LNCAP (cell line): ENCODE measurements around the gene ASIC4.

Experiments used
- TF ChIP-seq, protein P1 (sequence below): fragments of 450-650 bp; IDR thresholded peaks from 2 replicates; pipeline ENCODE4 v1.5.1; 2017; ENCODE audit warnings: mild to moderate bottlenecking

The ASIC4 gene, protein sequence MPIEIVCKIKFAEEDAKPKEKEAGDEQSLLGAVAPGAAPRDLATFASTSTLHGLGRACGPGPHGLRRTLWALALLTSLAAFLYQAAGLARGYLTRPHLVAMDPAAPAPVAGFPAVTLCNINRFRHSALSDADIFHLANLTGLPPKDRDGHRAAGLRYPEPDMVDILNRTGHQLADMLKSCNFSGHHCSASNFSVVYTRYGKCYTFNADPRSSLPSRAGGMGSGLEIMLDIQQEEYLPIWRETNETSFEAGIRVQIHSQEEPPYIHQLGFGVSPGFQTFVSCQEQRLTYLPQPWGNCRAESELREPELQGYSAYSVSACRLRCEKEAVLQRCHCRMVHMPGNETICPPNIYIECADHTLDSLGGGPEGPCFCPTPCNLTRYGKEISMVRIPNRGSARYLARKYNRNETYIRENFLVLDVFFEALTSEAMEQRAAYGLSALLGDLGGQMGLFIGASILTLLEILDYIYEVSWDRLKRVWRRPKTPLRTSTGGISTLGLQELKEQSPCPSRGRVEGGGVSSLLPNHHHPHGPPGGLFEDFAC

DNA sequence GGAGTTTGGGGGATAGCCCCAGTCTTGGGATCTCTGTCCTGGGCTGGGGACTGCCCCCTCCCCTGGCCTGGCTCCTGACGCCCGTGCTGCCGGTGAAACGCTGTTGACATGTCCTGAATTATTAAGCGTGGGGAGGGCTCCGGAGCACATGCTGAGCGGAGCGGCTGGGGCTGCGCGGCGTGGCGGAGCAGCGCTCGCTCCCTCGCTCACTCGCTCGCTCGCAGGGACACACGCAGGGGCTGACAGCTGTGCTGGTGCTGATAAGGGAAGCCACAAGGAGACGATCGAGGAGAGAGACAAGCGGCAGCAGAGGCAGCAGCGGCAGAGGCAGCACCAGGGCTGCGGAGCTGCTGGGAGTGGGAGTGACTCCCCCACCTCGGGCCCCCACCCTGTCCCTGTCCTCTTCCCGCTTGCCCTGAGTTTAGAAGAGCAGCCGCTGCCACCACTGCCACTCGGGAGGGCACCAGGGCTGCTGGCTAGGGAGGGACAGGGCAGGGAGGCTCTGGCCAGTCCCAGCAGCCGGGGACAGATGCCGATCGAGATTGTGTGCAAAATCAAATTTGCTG, at the start of gene ASIC4:
ASIC4 (plus strand) TSS at position 287 of the 566 bp plus-strand sequence; CDS start at position 530, 243 bp downstream.
- TF ChIP-seq, protein P1, sequence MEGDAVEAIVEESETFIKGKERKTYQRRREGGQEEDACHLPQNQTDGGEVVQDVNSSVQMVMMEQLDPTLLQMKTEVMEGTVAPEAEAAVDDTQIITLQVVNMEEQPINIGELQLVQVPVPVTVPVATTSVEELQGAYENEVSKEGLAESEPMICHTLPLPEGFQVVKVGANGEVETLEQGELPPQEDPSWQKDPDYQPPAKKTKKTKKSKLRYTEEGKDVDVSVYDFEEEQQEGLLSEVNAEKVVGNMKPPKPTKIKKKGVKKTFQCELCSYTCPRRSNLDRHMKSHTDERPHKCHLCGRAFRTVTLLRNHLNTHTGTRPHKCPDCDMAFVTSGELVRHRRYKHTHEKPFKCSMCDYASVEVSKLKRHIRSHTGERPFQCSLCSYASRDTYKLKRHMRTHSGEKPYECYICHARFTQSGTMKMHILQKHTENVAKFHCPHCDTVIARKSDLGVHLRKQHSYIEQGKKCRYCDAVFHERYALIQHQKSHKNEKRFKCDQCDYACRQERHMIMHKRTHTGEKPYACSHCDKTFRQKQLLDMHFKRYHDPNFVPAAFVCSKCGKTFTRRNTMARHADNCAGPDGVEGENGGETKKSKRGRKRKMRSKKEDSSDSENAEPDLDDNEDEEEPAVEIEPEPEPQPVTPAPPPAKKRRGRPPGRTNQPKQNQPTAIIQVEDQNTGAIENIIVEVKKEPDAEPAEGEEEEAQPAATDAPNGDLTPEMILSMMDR, result no peak

DNA sequence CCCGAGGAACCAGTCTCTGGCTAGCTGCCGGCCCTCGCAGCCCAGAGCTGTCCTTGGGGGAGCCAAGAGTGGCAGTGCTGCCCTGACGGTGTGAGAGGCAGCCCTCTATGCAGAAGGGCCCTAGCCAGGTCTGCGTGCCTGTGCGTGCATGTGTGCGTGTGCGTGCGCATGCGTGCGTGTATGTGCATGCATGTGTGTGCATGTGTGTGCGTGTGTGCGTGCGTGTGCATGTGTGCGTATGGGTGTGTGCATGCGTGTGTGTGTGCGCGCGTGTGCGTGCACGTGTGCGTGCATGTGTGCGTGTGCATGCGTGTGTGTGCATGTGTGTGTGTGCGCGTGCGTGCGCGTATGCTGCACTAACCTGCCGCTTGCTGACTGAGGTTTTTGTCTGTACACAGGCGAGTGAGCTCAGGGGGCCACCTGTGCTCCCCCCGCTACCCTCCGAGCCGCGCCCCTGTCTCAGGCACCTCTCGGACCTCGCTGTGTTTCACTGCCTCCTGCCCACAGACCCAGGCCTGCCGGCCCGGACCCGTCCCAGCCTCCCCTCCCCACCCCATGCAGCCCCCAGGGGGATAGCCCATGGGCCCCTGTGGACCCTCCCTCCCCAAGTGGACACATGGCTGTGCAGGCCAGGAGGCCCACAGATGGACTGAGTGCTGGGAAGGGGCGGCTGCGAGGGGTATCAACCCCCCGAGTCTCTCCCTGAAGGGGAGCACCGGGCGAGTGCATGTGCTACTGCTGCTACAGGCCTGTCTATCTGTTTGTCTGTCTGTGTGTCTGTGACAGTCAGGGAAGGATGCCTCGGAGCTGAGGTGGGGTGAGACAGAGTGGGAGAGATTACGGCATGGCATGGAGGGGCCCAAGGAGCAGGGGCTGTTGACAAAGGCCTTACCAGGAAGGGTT, 48.4 kb upstream of the ASIC4 start:
- TF ChIP-seq, protein P1, result no peak

DNA sequence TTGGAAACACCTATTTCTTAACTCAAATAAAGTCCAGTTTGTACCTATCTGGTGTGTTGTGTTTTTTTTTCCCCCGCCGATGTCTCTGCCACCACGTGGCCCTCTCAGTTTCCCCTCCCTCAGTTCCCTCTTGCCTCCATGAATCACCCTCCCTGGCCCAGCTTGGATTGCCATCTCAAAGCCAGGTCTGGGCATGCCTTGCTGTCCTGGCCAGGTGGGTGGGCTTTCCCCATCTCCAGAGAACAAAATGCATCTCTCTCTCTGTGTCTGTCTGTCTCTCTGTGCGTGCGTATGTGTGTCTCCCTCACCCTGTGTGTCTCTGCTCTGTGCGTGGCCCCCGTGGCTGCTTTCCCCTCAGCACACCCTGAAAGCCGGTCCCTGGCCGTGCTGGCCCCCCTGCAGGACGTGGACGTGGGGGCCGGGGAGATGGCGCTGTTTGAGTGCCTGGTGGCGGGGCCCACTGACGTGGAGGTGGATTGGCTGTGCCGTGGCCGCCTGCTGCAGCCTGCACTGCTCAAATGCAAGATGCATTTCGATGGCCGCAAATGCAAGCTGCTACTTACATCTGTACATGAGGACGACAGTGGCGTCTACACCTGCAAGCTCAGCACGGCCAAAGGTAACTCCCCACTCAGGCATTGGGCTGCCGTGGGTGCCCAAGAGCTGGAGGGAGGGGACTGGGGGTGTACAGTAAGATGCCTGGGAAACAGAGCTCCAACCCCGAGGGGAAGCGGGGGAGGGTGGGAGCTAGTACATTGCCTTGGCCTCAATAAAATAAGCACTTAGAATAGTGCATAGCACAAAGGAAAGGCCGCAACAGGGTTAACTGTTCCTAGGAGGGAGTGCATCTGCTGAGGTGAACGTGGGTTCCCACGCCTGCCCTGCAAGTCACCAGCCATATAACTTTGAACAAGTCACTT, 47.2 kb upstream of the ASIC4 start:
- TF ChIP-seq, protein P1, result no peak

DNA sequence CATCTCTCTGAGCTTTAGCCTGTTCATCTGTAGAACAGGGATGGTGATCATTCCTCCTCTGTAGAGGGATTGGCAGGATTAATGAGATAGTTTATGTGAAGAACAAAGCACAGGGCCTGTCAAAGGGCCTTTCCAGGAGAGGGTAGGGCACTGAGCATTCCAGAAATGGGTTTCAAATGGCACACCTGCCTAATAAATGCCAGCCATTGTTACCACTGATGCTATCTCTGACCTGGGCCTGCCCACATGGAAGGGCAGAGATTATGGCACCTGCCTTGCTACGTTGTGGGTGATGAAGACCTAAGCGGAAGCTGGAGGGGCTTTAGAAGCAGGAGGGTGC, 46.6 kb upstream of the ASIC4 start:
- TF ChIP-seq, protein P1, result no peak

DNA sequence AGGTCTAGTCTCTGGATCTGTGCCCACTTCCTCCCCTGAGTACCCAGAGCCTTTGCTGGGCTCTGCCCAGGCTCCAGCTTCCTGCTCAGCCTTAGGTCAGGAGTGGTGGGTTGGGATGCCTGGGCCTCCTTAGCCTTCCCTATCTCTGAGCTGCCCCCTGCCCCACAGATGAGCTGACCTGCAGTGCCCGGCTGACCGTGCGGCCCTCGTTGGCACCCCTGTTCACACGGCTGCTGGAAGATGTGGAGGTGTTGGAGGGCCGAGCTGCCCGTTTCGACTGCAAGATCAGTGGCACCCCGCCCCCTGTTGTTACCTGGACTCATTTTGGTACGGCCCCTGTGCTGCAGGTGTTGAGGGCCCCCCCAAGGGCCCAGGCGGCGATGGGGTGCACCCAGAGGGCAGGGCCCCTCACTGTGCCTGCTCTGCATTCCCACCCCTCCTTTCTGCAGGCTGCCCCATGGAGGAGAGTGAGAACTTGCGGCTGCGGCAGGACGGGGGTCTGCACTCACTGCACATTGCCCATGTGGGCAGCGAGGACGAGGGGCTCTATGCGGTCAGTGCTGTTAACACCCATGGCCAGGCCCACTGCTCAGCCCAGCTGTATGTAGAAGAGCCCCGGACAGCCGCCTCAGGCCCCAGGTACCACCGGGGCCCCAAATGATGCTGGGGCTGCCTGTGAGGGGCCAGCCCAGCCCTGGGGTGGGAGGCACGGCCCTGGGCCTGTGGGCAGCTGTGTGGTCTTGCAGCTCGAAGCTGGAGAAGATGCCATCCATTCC, 45.7 kb upstream of the ASIC4 start:
- TF ChIP-seq, protein P1, result no peak

DNA sequence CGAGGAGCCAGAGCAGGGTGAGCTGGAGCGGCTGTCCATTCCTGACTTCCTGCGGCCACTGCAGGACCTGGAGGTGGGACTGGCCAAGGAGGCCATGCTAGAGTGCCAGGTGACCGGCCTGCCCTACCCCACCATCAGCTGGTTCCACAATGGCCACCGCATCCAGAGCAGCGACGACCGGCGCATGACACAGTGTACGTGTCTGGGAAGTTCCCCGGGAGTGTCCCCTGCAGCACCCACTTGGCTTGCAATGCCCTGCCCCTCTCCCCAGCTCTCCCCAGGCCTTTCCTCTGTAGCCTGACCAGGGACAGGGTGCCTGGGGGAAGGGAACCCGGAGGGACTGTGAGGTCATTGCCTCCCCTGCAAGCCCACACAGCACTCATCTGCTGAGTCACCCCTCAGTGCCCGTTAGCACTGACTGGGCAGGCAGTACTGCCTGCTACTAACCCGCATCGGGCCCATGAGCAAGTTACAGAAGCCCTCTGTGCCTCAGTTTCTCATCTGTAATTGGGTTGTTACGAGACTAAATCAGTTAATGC, 45.0 kb upstream of the ASIC4 start:
- TF ChIP-seq, protein P1, result no peak
